ENCODE results near the gene RETN. TPM values are rescaled to one million over a fixed set of nuclear protein-coding genes. Genes with fewer than 3 reads are reported as not detected.

RETN gene
- total RNA-seq, 4 donors from 2014 or later: not detected

DNA sequence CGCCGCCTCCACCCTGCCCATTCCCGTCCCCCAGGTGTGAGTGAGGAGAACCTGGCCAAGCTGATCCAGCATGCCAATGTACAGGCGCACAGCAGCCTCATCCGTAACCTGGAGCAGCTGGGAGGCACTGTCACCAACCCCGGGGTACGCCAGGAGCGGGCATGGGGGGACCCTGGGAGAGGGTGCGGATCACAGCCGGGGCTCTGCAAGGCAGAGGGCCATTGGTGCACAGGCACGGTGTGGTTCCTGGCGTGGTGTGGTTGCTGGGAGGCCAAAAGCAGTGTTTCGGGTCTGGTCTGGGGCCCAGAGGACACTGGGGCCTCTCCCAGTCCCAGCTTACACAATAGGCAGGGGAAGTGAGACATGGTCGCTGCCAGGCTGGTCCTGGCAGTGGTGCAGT lies 23.7 kb upstream of the RETN start:
- Histone ChIP-seq H3K4me1 (no peaks in the 10 kb centered on the region), H3K9me3 (no peaks in the 10 kb centered on the region), H3K36me3 (no peaks in the 10 kb centered on the region), H3K4me3 (no peak overlapping the region), H3K27me3 (peaks cover 98% of the 10 kb centered on the region), H3K27ac (no peak overlapping the region)
- TF ChIP-seq, protein P1, sequence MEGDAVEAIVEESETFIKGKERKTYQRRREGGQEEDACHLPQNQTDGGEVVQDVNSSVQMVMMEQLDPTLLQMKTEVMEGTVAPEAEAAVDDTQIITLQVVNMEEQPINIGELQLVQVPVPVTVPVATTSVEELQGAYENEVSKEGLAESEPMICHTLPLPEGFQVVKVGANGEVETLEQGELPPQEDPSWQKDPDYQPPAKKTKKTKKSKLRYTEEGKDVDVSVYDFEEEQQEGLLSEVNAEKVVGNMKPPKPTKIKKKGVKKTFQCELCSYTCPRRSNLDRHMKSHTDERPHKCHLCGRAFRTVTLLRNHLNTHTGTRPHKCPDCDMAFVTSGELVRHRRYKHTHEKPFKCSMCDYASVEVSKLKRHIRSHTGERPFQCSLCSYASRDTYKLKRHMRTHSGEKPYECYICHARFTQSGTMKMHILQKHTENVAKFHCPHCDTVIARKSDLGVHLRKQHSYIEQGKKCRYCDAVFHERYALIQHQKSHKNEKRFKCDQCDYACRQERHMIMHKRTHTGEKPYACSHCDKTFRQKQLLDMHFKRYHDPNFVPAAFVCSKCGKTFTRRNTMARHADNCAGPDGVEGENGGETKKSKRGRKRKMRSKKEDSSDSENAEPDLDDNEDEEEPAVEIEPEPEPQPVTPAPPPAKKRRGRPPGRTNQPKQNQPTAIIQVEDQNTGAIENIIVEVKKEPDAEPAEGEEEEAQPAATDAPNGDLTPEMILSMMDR (IDR thresholded peaks at IDR 0.05): no peak
- TF ChIP-seq POLR2AphosphoS5 (IDR thresholded peaks at IDR 0.05): no peak
- TF ChIP-seq POLR2A (IDR thresholded peaks at IDR 0.05): no peak
- no peak for TF ChIP-seq EP300 (IDR thresholded peaks at IDR 0.05)
- ATAC-seq: no peak
- WGBS, 2 donors (ENCODE audit: low coverage in 1 of 2): 87% methylated on average over 6 of the region's 14 CpGs; no CpG with 5 or more reads in 1 of the 2 donors

DNA sequence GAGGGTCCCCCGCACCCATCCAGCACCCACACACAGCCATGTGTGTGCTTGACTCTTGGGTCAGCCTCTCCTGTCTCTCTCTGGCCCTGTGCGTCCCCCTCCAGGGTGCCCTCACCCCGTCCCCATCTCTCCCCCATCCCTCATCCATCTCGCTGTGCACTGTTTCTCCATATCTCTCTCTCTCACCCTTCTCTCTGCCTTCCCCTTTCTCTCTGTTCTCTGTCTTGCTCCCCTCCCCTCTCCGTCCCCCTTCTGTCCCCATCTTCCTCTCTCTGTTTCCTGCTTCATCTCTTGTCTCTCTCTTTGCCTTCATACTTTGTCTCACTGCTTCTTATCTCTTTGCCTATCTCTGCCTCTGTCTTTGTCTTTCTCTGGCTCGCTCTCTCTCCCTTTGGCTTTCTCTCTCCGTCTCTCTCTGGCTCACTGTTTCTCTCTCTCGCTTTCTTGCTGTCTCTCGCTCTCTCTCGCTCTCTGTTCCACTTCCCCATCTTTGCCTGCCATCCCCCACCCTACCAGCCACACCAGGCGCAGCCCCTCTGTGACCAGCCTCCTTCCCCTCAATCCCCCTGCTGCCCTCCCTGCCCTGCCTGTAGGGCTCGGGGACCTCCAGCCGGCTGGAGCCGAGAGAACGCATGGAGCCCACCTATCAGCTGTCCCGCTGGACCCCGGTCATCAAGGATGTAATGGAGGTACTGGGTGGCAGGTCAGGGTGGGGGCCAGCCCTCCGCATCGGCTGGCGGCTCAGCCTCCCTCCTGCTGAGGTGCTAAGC lies 23.0 kb upstream of the RETN start:
- TF ChIP-seq, protein P1 (IDR thresholded peaks at IDR 0.05): no peak
- TF ChIP-seq POLR2AphosphoS5 (IDR thresholded peaks at IDR 0.05) (no peak), POLR2A (IDR thresholded peaks at IDR 0.05) (no peak), EP300 (IDR thresholded peaks at IDR 0.05) (no peak)
- no peak overlapping the region for H3K27ac ChIP-seq
- no peak overlapping the region for H3K4me3 ChIP-seq
- no peaks in the 10 kb centered on the region for H3K36me3 ChIP-seq
- peaks cover 98% of the 10 kb centered on the region for H3K27me3 ChIP-seq
- no peaks in the 10 kb centered on the region for H3K4me1 ChIP-seq
- WGBS, 2 donors (ENCODE audit: low coverage in 1 of 2): 45 to 67% methylated on average over 7 to 15 of the region's 20 CpGs
- H3K9me3 ChIP-seq: no peaks in the 10 kb centered on the region
- no peak for ATAC-seq

- Histone ChIP-seq H3K9me3 (no peaks in the 10 kb centered on the region), H3K4me3 (no peak overlapping the region), H3K27me3 (peaks cover 98% of the 10 kb centered on the region), H3K27ac (no peak overlapping the region), H3K4me1 (no peaks in the 10 kb centered on the region), H3K36me3 (no peaks in the 10 kb centered on the region)
- WGBS, 2 donors (ENCODE audit: low coverage in 1 of 2): no CpG with 5 or more reads among the region's 8 CpGs
- TF ChIP-seq POLR2AphosphoS5 (IDR thresholded peaks at IDR 0.05) (no peak), EP300 (IDR thresholded peaks at IDR 0.05) (no peak), POLR2A (IDR thresholded peaks at IDR 0.05) (no peak)
- TF ChIP-seq, protein P1 (IDR thresholded peaks at IDR 0.05): no peak
- ATAC-seq: no peak
Observed at GRCh38 chr19:7646426-7646700, 22.5 kb upstream of the RETN start.

DNA sequence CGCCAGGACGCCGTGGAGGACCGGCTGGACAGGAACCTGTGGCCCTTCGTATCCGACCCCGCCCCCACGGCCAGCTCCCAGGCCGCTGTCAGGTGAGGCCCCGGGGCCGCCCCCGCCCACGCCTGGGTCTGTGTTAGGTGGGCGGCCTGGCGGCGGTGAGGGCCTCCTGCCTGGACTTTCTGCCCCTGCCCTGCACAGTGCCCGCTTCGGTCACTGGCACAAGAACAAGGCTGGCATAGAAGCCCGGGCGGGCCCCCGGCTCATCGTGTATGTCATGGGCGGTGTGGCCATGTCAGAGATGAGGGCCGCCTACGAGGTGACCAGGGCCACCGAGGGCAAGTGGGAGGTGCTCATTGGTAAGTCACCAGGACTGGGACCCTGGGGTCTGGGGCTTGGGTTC lies 21.7 kb upstream of the RETN start:
- H3K27me3 ChIP-seq: peaks cover 94% of the 10 kb centered on the region
- peaks cover 0 to 5% (median 0%) of the 10 kb centered on the region in 3 donors for H3K4me1 ChIP-seq
- ATAC-seq: no peak
- H3K9me3 ChIP-seq: no peaks in the 10 kb centered on the region
- no CpG with 5 or more reads among the region's 26 CpGs for WGBS, 2 donors (ENCODE audit: low coverage in 1 of 2)
- no peaks in the 10 kb centered on the region for H3K36me3 ChIP-seq
- H3K27ac ChIP-seq: no peak overlapping the region
- H3K4me3 ChIP-seq: no peak overlapping the region
- TF ChIP-seq POLR2AphosphoS5 (IDR thresholded peaks at IDR 0.05) (no peak), EP300 (IDR thresholded peaks at IDR 0.05) (no peak)

DNA sequence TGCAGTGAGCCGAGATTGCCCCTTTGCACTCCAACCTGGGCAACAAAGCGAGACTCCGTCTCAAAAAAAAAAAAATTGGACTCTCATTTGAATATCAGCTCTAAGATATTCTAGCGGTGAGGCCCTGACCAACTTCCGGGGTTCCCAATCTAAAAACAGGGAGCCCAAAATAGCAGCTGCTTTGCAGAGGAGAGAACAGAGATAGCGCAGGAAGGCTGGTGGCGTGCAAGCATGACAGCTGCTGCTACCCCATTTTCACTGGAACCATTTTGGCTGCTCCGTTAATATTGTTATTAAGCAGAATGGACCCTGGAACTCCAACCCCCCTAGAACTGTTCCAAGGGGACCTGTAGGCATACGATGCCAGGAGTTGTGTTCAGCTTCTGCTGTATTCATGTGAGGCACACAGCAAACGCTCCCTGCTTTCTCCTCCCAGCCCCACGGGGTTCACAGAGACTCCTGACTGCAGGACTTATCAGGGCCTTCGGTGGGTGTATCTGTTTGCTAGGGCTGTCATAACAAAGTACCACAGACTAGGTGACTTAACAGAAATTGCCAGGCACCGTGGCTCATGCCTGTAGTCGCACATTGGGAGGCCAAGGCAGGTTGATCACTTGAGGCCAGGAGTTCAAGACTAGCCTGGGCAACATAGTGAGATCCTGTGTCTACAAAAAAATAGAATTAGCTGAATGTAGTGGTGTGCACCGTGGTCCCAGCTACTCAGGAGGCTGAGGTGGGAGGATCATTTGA lies 20.4 kb upstream of the RETN start:
- H3K4me1 ChIP-seq: peaks cover 0 to 9% (median 0%) of the 10 kb centered on the region in 3 donors
- H3K27me3 ChIP-seq: peaks cover 81% of the 10 kb centered on the region
- no peaks in the 10 kb centered on the region for H3K9me3 ChIP-seq
- TF ChIP-seq, protein P1 (IDR thresholded peaks at IDR 0.05): no peak
- no peak for TF ChIP-seq POLR2A (IDR thresholded peaks at IDR 0.05)
- TF ChIP-seq POLR2AphosphoS5 (IDR thresholded peaks at IDR 0.05): no peak
- TF ChIP-seq EP300 (IDR thresholded peaks at IDR 0.05): no peak
- no peak overlapping the region for H3K27ac ChIP-seq
- WGBS, 2 donors (ENCODE audit: low coverage in 1 of 2): 86 to 91% methylated on average over 9 of the region's 15 CpGs
- ATAC-seq: no peak
- H3K4me3 ChIP-seq: no peak overlapping the region
- no peaks in the 10 kb centered on the region for H3K36me3 ChIP-seq

Data from gastroesophageal sphincter (tissue), 4 donors.